PC-3 (cell line): ENCODE results near the gene ZNF148. TPM values are rescaled to one million over a fixed set of nuclear protein-coding genes. Genes with fewer than 3 reads are reported as not detected.

Source experiments
- ATAC-seq: fragments of 200-7000 bp; cut with Tn5 transposase; 2 replicates; pipeline ENCODE4 v1.9.1; 2020; ENCODE audit warnings: mild to moderate bottlenecking, moderate library complexity
- BruUV-seq: library from RNA; stranded (reverse); fragments of 400-500 nt; replicated peaks from 2 replicates; lab custom pipeline; 2021; lab: Mats Ljungman, UMichigan
- CTCF ChIA-PET: fragments of 300-600 bp; sonication (Branson Sonifier 250); formaldehyde crosslinking; loops from one replicate; lab custom pipeline; 2022; ENCODE audit warnings: antibody characterized with exemption; lab: Charles Lee
- POLR2A ChIA-PET: fragments of 300-600 bp; sonication (Branson Sonifier 250); formaldehyde crosslinking; loops from one replicate; lab custom pipeline; 2022; ENCODE audit warnings: antibody characterized with exemption; ENCODE audit not compliant: unreplicated experiment; lab: Charles Lee
- DNase-seq: peaks from one replicate; pipeline ENCODE4 v3.0.0-alpha.2; 2015
- H2AFZ ChIP-seq: fragments of 300-600 bp; sonication (generic); 2 replicates; pipeline ENCODE4 v1.6.0; 2016; ENCODE audit warnings: antibody characterized with exemption, low read length
- H3F3A ChIP-seq: fragments of 300-600 bp; sonication (generic); one replicate; pipeline ENCODE4 v1.6.0; 2017; ENCODE audit warnings: antibody characterized with exemption, low read length, control low read depth, mild to moderate bottlenecking; ENCODE audit not compliant: unreplicated experiment
- H3K27ac ChIP-seq: fragments of 300-600 bp; sonication (generic); 2 replicates; pipeline ENCODE4 v1.5.1; 2016; ENCODE audit warnings: mild to moderate bottlenecking, low read length
- H3K27me3 ChIP-seq: fragments of 300-600 bp; sonication (generic); 2 replicates; pipeline ENCODE4 v1.6.1; 2016; ENCODE audit warnings: low read length, mixed read lengths
- H3K36me3 ChIP-seq: fragments of 300-600 bp; sonication (generic); 2 replicates; pipeline ENCODE4 v1.6.1; 2016; ENCODE audit warnings: low read depth, mixed run types, low read length, mixed read lengths
- H3K4me1 ChIP-seq: fragments of 300-600 bp; sonication (generic); 2 replicates; pipeline ENCODE4 v1.5.1; 2016; ENCODE audit warnings: low read length; ENCODE audit not compliant: insufficient read depth
- H3K4me2 ChIP-seq: fragments of 300-600 bp; sonication (generic); 2 replicates; pipeline ENCODE4 v1.6.0; 2016; ENCODE audit warnings: low read length
- H3K4me3 ChIP-seq: fragments of 300-600 bp; sonication (generic); 2 replicates; pipeline ENCODE4 v1.5.1; 2016; ENCODE audit warnings: mild to moderate bottlenecking, low read length, mixed read lengths
- H3K79me2 ChIP-seq: fragments of 300-600 bp; sonication (generic); 2 replicates; pipeline ENCODE4 v1.6.1; 2017; ENCODE audit warnings: low read length, mixed read lengths
- H3K9ac ChIP-seq: fragments of 300-600 bp; sonication (generic); 2 replicates; pipeline ENCODE4 v1.6.0; 2016; ENCODE audit warnings: mild to moderate bottlenecking, low read length
- H3K9me2 ChIP-seq: fragments of 300-600 bp; sonication (generic); replicated peaks from 2 replicates; pipeline ENCODE4 v1.6.1; 2016; ENCODE audit warnings: mixed run types, low read length, mixed read lengths
- H3K9me3 ChIP-seq: fragments of 300-600 bp; sonication (generic); 2 replicates; pipeline ENCODE4 v1.6.1; 2016; ENCODE audit warnings: low read length, mixed read lengths
- H4K20me1 ChIP-seq: fragments of 300-600 bp; sonication (generic); 2 replicates; pipeline ENCODE4 v1.6.1; 2016; ENCODE audit warnings: low read length, mixed read lengths
- CTCF ChIP-seq: fragments of 300-600 bp; sonication (generic); conservative IDR thresholded peaks from 2 replicates; pipeline ENCODE4 v1.5.1; 2017; ENCODE audit warnings: antibody characterized with exemption, low read depth, mild to moderate bottlenecking, low read length
- EZH2 ChIP-seq: fragments of 300-600 bp; sonication (generic); IDR thresholded peaks from one replicate; pipeline ENCODE4 v1.6.1; 2017; ENCODE audit warnings: antibody characterized with exemption, mild to moderate bottlenecking, low read length; ENCODE audit not compliant: unreplicated experiment
- EZH2phosphoT487 ChIP-seq: fragments of 300-600 bp; sonication (generic); IDR thresholded peaks from 2 replicates; pipeline ENCODE4 v1.6.1; 2018; ENCODE audit warnings: mild to moderate bottlenecking, antibody characterized with exemption, low read length, borderline replicate concordance
- intact Hi-C: fragments of 100-400 bp; cut with micrococcal nuclease; formaldehyde crosslinking; loops from 2 replicates; pipeline ENCODE4 v1.9.0; 2023
- total RNA-seq: library from RNA; depleted of rRNA; stranded (reverse); fragments of >200 nt; gene quantifications from 2 replicates; pipeline ENCODE4 v1.2.3, GENCODE V29; 2014

ZNF148 gene
- total RNA-seq, 1 experiment from 2014 or later, result 18.1 TPM

GRCh38 chr3:125191256-125191655 is 183.9 kb downstream of the ZNF148 start:
- no peak overlapping the region for H3K27ac ChIP-seq
- no peaks in the 10 kb centered on the region for H3K27me3 ChIP-seq
- H3K4me1 ChIP-seq, result no peaks in the 10 kb centered on the region
- H3F3A ChIP-seq, result no peaks in the 10 kb centered on the region
- no peaks in the 10 kb centered on the region for H3K36me3 ChIP-seq
- intact Hi-C loops, result no loop called here
- H3K9me3 ChIP-seq, result no peaks in the 10 kb centered on the region
- no peak overlapping the region for H3K9ac ChIP-seq
- no peaks in the 10 kb centered on the region for H3K79me2 ChIP-seq
- BruUV-seq, result no TSS peak
- no peak for TF ChIP-seq CTCF
- no peak for TF ChIP-seq EZH2phosphoT487
- no peak for TF ChIP-seq EZH2
- no peak overlapping the region for H3K4me2 ChIP-seq
- no peak overlapping the region for H3K4me3 ChIP-seq
- H2AFZ ChIP-seq, result no peak overlapping the region
- no peak for DNase-seq
- POLR2A ChIA-PET, result no interaction called here
- no peaks in the 10 kb centered on the region for H4K20me1 ChIP-seq
- CTCF ChIA-PET, result no interaction called here
- H3K9me2 ChIP-seq, result no peaks in the 10 kb centered on the region
- ATAC-seq, result no peak

- Histone ChIP-seq H3K27ac (no peak overlapping the region), H3K4me3 (no peak overlapping the region), H3F3A (no peaks in the 10 kb centered on the region), H3K9me3 (no peaks in the 10 kb centered on the region), H3K27me3 (no peaks in the 10 kb centered on the region), H3K9ac (no peak overlapping the region), H3K4me1 (no peaks in the 10 kb centered on the region), H3K79me2 (no peaks in the 10 kb centered on the region), H3K9me2 (no peaks in the 10 kb centered on the region), H2AFZ (no peak overlapping the region), H3K4me2 (no peak overlapping the region), H3K36me3 (no peaks in the 10 kb centered on the region), H4K20me1 (no peaks in the 10 kb centered on the region)
- DNase-seq (no peak), ATAC-seq (no peak)
- CTCF ChIA-PET, result no interaction called here
- TF ChIP-seq CTCF (no peak), EZH2 (no peak), EZH2phosphoT487 (no peak)
- intact Hi-C loops, result no loop called here
- POLR2A ChIA-PET, result no interaction called here
- no TSS peak for BruUV-seq
Measured at GRCh38 chr3:125190786-125191185, 184.3 kb downstream of the ZNF148 start.

- H3K9ac ChIP-seq, result no peak overlapping the region
- intact Hi-C loops, result no loop called here
- no peak for TF ChIP-seq EZH2
- no peak for TF ChIP-seq CTCF
- no peak for TF ChIP-seq EZH2phosphoT487
- no peaks in the 10 kb centered on the region for H3F3A ChIP-seq
- POLR2A ChIA-PET, result no interaction called here
- no peaks in the 10 kb centered on the region for H4K20me1 ChIP-seq
- H3K79me2 ChIP-seq, result no peaks in the 10 kb centered on the region
- no peak overlapping the region for H3K4me2 ChIP-seq
- ATAC-seq (no peak), DNase-seq (no peak)
- H3K4me3 ChIP-seq, result no peak overlapping the region
- no peaks in the 10 kb centered on the region for H3K36me3 ChIP-seq
- no peaks in the 10 kb centered on the region for H3K27me3 ChIP-seq
- no TSS peak for BruUV-seq
- H2AFZ ChIP-seq, result no peak overlapping the region
- no peaks in the 10 kb centered on the region for H3K4me1 ChIP-seq
- H3K27ac ChIP-seq, result no peak overlapping the region
- H3K9me2 ChIP-seq, result no peaks in the 10 kb centered on the region
- CTCF ChIA-PET, result no interaction called here
- H3K9me3 ChIP-seq, result no peaks in the 10 kb centered on the region
Measured at GRCh38 chr3:125189378-125190165, 185.6 kb downstream of the ZNF148 start.
